Activated gamma-delta T cell (primary cell): Measurements from ENCODE around the gene TMEM95.

Experiments used
- DNase-seq: peaks from one replicate; lab custom pipeline; 2025; lab: John Stamatoyannopoulos, UW
- total RNA-seq, 2 donors: gene quantifications; one replicate each; lab custom pipeline; 2026; lab: John Stamatoyannopoulos, UW

TMEM95 gene
- 0.10 to 0.13 reads per million in 2 donors for total RNA-seq

- DNase-seq, result no peak
Measured at GRCh38 chr17:7355053-7355452, at the start of gene TMEM95. Gene TMEM95 (plus strand): TSS chr17:7355156. CDS start chr17:7355205, 49 bp downstream.

GRCh38 chr17:7306911-7307685 lies 47.9 kb upstream of the TMEM95 start, which contains the start of gene EIF5A:
Gene EIF5A (plus strand): TSS chr17:7307628. CDS start chr17:7309636, 2,008 bp downstream.
- DNase-seq, result peak; percentile 98

GRCh38 chr17:7307686-7308624 lies 47.0 kb upstream of the TMEM95 start:
- DNase-seq, result peak; percentile 60

GRCh38 chr17:7308625-7309433 lies 46.1 kb upstream of the TMEM95 start:
- no peak for DNase-seq

- DNase-seq, result no peak
Measured at GRCh38 chr17:7309628-7310027, 45.3 kb upstream of the TMEM95 start.

- DNase-seq, result no peak
Measured at GRCh38 chr17:7311110-7311705, 43.7 kb upstream of the TMEM95 start.

- no peak for DNase-seq
Measured at GRCh38 chr17:7312432-7313087, 42.4 kb upstream of the TMEM95 start.

- DNase-seq, result no peak
Measured at GRCh38 chr17:7313088-7313889, 41.7 kb upstream of the TMEM95 start.

GRCh38 chr17:7313890-7314718 lies 40.9 kb upstream of the TMEM95 start:
- no peak for DNase-seq

- DNase-seq, result peak; percentile 93
Measured at GRCh38 chr17:7314719-7315569, 40.0 kb upstream of the TMEM95 start, which contains the start of gene GPS2. Gene GPS2 (minus strand): TSS chr17:7315360. CDS start chr17:7315052, 308 bp downstream.

GRCh38 chr17:7315570-7316235 lies 39.3 kb upstream of the TMEM95 start:
- no peak for DNase-seq

- no peak for DNase-seq
Measured at GRCh38 chr17:7317161-7317803, 37.7 kb upstream of the TMEM95 start.

GRCh38 chr17:7318121-7318860 lies 36.7 kb upstream of the TMEM95 start:
- no peak for DNase-seq

GRCh38 chr17:7321466-7321865 lies 33.5 kb upstream of the TMEM95 start:
- no peak for DNase-seq

- DNase-seq, result no peak
Measured at GRCh38 chr17:7322520-7323194, 32.3 kb upstream of the TMEM95 start.
